K562 (cell line): ENCODE data around the gene ACY1. TPM values are rescaled to one million over a fixed set of nuclear protein-coding genes. Genes with fewer than 3 reads are reported as not detected.

Source experiments
- ATAC-seq: fragments of 200-7000 bp; cut with Tn5 transposase; 3 replicates; pipeline ENCODE4 v1.9.1; 2020; ENCODE audit warnings: moderate library complexity
- BruUV-seq: library from RNA; stranded (reverse); fragments of 400-500 nt; replicated peaks from 2 replicates; lab custom pipeline; 2021; lab: Mats Ljungman, UMichigan
- CTCF ChIA-PET: fragments of 300-600 bp; formaldehyde crosslinking; extraction: SDS; loops from one replicate; lab custom pipeline; 2021; ENCODE audit warnings: low intra/inter-chr PET ratio; lab: Yijun Ruan, JAX
- POLR2A ChIA-PET: fragments of 300-600, 350-650 bp; sonication (Branson Sonifier 250); formaldehyde crosslinking; extraction: SDS; loops from one replicate; lab custom pipeline; 2021; ENCODE audit warnings: antibody characterized with exemption, inconsistent platforms; lab: Yijun Ruan, JAX
- DNase-seq, 4 experiments: peaks; one replicate each; pipeline versions ENCODE4 v3.0.0 to v3.0.0-alpha.2; 2011 to 2018; ENCODE audit warnings: low spot score in 3 of 4, mixed read lengths in 3 of 4; ENCODE audit errors: extremely low read depth in 1 of 4
- FAIRE-seq: peaks from 2 replicates; lab custom pipeline; 2011; peaks lifted over from hg19 to GRCh38; lab: Jason Lieb, UNC
- H2AFZ ChIP-seq: 2 replicates; pipeline ENCODE4 v1.6.0; 2011; ENCODE audit warnings: low read depth, low read length, control low read depth, inconsistent platforms
- H3K27ac ChIP-seq: fragments of 200-600 bp; 3 replicates; pipeline ENCODE4 v1.8.0; 2011; ENCODE audit warnings: low read depth, mild to moderate bottlenecking, control low read depth, inconsistent platforms, low read length, moderate library complexity, mixed read lengths; ENCODE audit errors: extremely low read depth
- H3K27me3 ChIP-seq, 2 experiments: fragments of 300-600 bp in 1 of 2; 2 replicates in 1 of 2; 3 replicates in 1 of 2; pipeline versions ENCODE4 v1.6.0 to v1.8.0; 2011; ENCODE audit warnings: inconsistent platforms in 2 of 2, low read length in 2 of 2, mild to moderate bottlenecking in 1 of 2, mixed read lengths in 1 of 2, moderate library complexity in 1 of 2; ENCODE audit not compliant: control insufficient read depth in 2 of 2, insufficient read depth in 2 of 2
- H3K36me3 ChIP-seq: fragments of 300-600 bp; 3 replicates; pipeline ENCODE4 v1.8.0; 2011; ENCODE audit warnings: mild to moderate bottlenecking, low read length, inconsistent platforms; ENCODE audit not compliant: control insufficient read depth, insufficient read depth
- H3K4me1 ChIP-seq, 2 experiments: fragments of 200-600 bp in 1 of 2; replicated peaks in 1 of 2; 2 replicates in 1 of 2; 3 replicates in 1 of 2; pipeline versions ENCODE4 v1.5.1 to v1.8.0; 2011; ENCODE audit warnings: inconsistent platforms in 2 of 2, low read length in 2 of 2, mild to moderate bottlenecking in 1 of 2, mixed read lengths in 1 of 2, moderate library complexity in 1 of 2; ENCODE audit not compliant: control insufficient read depth in 2 of 2, insufficient read depth in 2 of 2
- H3K4me2 ChIP-seq: 2 replicates; pipeline ENCODE4 v1.6.1; 2011; ENCODE audit warnings: low read length, control low read depth, inconsistent platforms, mixed read lengths; ENCODE audit not compliant: insufficient read depth
- H3K4me3 ChIP-seq: fragments of 200-600 bp; sonication (generic), shearing (Covaris generic); 2 replicates; pipeline ENCODE4 v1.5.1; 2016; ENCODE audit warnings: control low read depth, inconsistent platforms
- H3K79me2 ChIP-seq: fragments of 200-600 bp; 3 replicates; pipeline ENCODE4 v1.8.0; 2011; ENCODE audit warnings: low read length, inconsistent platforms; ENCODE audit not compliant: control insufficient read depth, insufficient read depth
- H3K9ac ChIP-seq, 2 experiments: 2 replicates each; pipeline versions ENCODE4 v1.6.0 to v1.6.1; 2011; ENCODE audit warnings: low read depth in 2 of 2, low read length in 2 of 2, control low read depth in 1 of 2, inconsistent platforms in 1 of 2, mild to moderate bottlenecking in 1 of 2, mixed read lengths in 1 of 2; ENCODE audit not compliant: insufficient read depth in 1 of 2
- H3K9me1 ChIP-seq: one replicate; pipeline ENCODE4 v1.6.0; 2011; ENCODE audit warnings: inconsistent platforms, mild to moderate bottlenecking, low read length, moderate library complexity; ENCODE audit not compliant: control insufficient read depth, insufficient read depth
- H3K9me3 ChIP-seq: replicated peaks from 2 replicates; pipeline ENCODE4 v1.5.1; 2011; ENCODE audit warnings: low read depth, low read length, inconsistent platforms; ENCODE audit not compliant: control insufficient read depth, insufficient read depth
- H4K20me1 ChIP-seq: replicated peaks from 2 replicates; pipeline ENCODE4 v1.6.1; 2011; ENCODE audit warnings: low read length, inconsistent platforms, mixed read lengths; ENCODE audit not compliant: control insufficient read depth, insufficient read depth
- KAT7 ChIP-seq: sonication (generic); formaldehyde crosslinking; IDR thresholded peaks from 2 replicates; pipeline ENCODE4 v1.8.0; 2022; ENCODE audit warnings: missing genetic modification reagents, mild to moderate bottlenecking, borderline replicate concordance
- NCOA6 ChIP-seq: fragments of 450-650 bp; IDR thresholded peaks from 2 replicates; pipeline ENCODE4 v1.6.1; 2017; ENCODE audit warnings: mild to moderate bottlenecking
- NFRKB ChIP-seq: fragments of 450-650 bp; IDR thresholded peaks from 2 replicates; pipeline ENCODE4 v1.6.1; 2016; ENCODE audit warnings: low read depth
- SRSF1 ChIP-seq: fragments of 200-400 bp; formaldehyde crosslinking; IDR thresholded peaks from 2 replicates; pipeline ENCODE4 v1.6.1; 2017; ENCODE audit warnings: mild to moderate bottlenecking, low read depth, low read length, moderate library complexity
- ZFP36 ChIP-seq: fragments of 150-350 bp; IDR thresholded peaks from 2 replicates; pipeline ENCODE4 v1.6.1; 2018; ENCODE audit warnings: low read length, low read depth; ENCODE audit not compliant: partially characterized antibody
- ZNF785 ChIP-seq: fragments of 250-450 bp; sonication (Bioruptor Pico); IDR thresholded peaks from 2 replicates; pipeline ENCODE4 v1.4.0; 2020; ENCODE audit warnings: mild to moderate bottlenecking
- WGBS: fragments of 100-300 bp; shearing (Covaris generic); methylation state at CpG from one replicate; pipeline ENCODE4 v1.1.6; 2016; ENCODE audit warnings: low coverage, mixed read lengths; ENCODE audit not compliant: insufficient coverage; ENCODE audit errors: missing lambda C conversion rate; 5-methylcytosine and 5-hydroxymethylcytosine counted together
- in situ Hi-C: fragments of 300-500 bp; cut with MboI; formaldehyde crosslinking; loops from 4 replicates; pipeline ENCODE4 v1.15.0; 2018; ENCODE audit warnings: inconsistent platforms, mixed read lengths
- intact Hi-C: fragments of 100-400 bp; cut with micrococcal nuclease; formaldehyde crosslinking; loops from 2 replicates; pipeline ENCODE4 v1.14.2; 2022
- polyA plus RNA-seq, 8 experiments: library from polyadenylated mRNA; depleted of rRNA in 4 of 8; stranded (reverse) in 5 of 8; unstranded in 3 of 8; fragments of >200 nt; fragmentation: Nextera tagmentation in 2 of 8; fragmentation: Illumina TruSeq in 1 of 8; extraction: Ambion mirVana in 2 of 8; extraction: Trizol in 1 of 8; gene quantifications; 2 replicates each; pipeline versions ENCODE4 v1.2.1 to v1.2.3, GENCODE V29; 2011 to 2014; ENCODE audit warnings: inconsistent platforms in 1 of 8, missing spikeins in 1 of 8
- total RNA-seq, 7 experiments: library from RNA; depleted of rRNA in 6 of 7; stranded (reverse); fragments of >200 nt in 6 of 7; fragmentation: Illumina TruSeq in 2 of 7; extraction: Trizol in 2 of 7; gene quantifications; 2 replicates each; pipeline versions ENCODE4 v1.2.1 to v1.2.3, GENCODE V29; 2011 to 2021; ENCODE audit warnings: low replicate concordance in 1 of 7
- TF ChIP-seq, protein P1 (sequence below), 2 experiments: IDR thresholded peaks; 2 replicates each; pipeline ENCODE4 v1.6.1; 2012; ENCODE audit warnings: improper control_type of control experiment in 2 of 2, low read depth in 2 of 2, low read length in 2 of 2, borderline replicate concordance in 1 of 2
- TF ChIP-seq, protein P2 (sequence below): fragments of 450-650 bp; formaldehyde crosslinking; IDR thresholded peaks from 2 replicates; pipeline ENCODE4 v1.4.0; 2020; ENCODE audit warnings: mild to moderate bottlenecking, moderate library complexity

ACY1 gene
- total and polyA plus RNA-seq, 9 of the 15 experiments (the other 6 are each of a cell fraction or from before 2014, with no cell fraction given), result 70.7 to 195 (median 123) TPM

DNA sequence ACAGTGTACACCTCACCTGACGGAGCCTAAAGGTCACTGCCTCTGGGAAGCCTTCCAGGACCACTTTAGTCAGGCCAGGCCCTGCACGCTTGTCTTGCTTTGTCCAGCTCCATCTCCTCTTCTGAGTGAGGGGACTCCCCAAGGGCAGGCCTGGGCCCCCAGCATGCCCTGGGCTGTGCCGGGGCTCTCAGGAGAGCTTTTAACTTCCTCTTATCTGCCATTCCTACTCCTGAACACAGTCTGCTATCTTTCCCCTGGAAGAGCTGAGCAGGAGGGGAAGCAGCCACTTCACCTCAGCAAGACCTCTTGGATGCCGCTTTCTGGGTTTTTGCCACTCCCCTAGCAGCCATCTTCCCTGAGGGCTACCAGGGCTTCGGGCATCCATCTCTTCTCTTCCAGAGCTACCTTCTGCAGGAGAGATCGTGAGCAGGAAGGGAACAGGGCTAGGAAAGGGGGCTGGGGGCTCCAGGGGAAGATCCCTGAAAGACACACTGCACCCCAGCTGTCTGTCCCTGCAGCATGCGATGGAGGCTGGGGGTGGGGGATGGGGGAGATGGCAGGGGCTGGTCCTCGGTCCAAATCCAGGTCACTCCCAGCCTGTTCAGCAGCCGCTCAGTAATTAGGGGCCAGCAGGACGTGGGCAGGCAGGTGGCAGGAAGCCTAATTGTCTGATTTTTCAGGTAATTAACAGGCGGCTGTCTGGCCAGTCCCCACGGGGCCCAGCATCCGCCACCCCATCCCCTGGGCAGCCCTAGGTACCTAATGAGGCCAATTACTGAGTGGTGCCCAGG is 32.3 kb downstream of the ACY1 start:
- no peaks in the 10 kb centered on the region for H3K9me3 ChIP-seq
- no peaks in the 10 kb centered on the region for H3K36me3 ChIP-seq
- ChIA-PET POLR2A (interaction anchor here (0.6 kb wide), 1 partner anchor 24 kb away, joined by 3 read pairs; no protein-coding TSS in a partner anchor), CTCF (interaction anchor here (0.6 kb wide), 1 partner anchor 17 kb away, joined by 3 read pairs; no protein-coding TSS in a partner anchor)
- no TSS peak for BruUV-seq
- no peak overlapping the region for H3K4me2 ChIP-seq
- no peaks in the 10 kb centered on the region for H4K20me1 ChIP-seq
- no peaks in the 10 kb centered on the region for H3K9me1 ChIP-seq
- ATAC-seq (no peak), FAIRE-seq (no peak), DNase-seq (no peak)
- H3K4me1 ChIP-seq, result peaks cover 26 to 34% of the 10 kb centered on the region in 2 experiments
- TF ChIP-seq ZNF785 (CRISPR knock-in tag) (no peak), KAT7 (CRISPR knock-in tag) (no peak), SRSF1 (no peak), NFRKB (no peak), NCOA6 (no peak), ZFP36 (peak; percentile 43)
- TF ChIP-seq, protein P1, sequence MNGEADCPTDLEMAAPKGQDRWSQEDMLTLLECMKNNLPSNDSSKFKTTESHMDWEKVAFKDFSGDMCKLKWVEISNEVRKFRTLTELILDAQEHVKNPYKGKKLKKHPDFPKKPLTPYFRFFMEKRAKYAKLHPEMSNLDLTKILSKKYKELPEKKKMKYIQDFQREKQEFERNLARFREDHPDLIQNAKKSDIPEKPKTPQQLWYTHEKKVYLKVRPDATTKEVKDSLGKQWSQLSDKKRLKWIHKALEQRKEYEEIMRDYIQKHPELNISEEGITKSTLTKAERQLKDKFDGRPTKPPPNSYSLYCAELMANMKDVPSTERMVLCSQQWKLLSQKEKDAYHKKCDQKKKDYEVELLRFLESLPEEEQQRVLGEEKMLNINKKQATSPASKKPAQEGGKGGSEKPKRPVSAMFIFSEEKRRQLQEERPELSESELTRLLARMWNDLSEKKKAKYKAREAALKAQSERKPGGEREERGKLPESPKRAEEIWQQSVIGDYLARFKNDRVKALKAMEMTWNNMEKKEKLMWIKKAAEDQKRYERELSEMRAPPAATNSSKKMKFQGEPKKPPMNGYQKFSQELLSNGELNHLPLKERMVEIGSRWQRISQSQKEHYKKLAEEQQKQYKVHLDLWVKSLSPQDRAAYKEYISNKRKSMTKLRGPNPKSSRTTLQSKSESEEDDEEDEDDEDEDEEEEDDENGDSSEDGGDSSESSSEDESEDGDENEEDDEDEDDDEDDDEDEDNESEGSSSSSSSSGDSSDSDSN (IDR thresholded peaks at IDR 0.05; ENCODE audit: borderline replicate concordance in 1 of 2, low read depth in 2 of 2, low read length in 2 of 2), result no peak
- TF ChIP-seq, protein P2, sequence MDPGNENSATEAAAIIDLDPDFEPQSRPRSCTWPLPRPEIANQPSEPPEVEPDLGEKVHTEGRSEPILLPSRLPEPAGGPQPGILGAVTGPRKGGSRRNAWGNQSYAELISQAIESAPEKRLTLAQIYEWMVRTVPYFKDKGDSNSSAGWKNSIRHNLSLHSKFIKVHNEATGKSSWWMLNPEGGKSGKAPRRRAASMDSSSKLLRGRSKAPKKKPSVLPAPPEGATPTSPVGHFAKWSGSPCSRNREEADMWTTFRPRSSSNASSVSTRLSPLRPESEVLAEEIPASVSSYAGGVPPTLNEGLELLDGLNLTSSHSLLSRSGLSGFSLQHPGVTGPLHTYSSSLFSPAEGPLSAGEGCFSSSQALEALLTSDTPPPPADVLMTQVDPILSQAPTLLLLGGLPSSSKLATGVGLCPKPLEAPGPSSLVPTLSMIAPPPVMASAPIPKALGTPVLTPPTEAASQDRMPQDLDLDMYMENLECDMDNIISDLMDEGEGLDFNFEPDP (CRISPR knock-in tag), result no peak
- intact Hi-C loops (no loop called here), in situ Hi-C loops (loop anchor here (25.0 kb wide), 1 partner anchor 372 kb away; no protein-coding TSS in a partner anchor)
- H3K9ac ChIP-seq, result peak overlapping the region in 1 of 2 experiments; percentile 26; a peak in 1 of 4 replicates
- peak overlapping the region; percentile 77 for H2AFZ ChIP-seq
- 63% methylated on average over 12 of the region's 13 CpGs for WGBS
- H3K79me2 ChIP-seq, result no peaks in the 10 kb centered on the region
- no peaks in the 10 kb centered on the region for H3K27me3 ChIP-seq
- H3K27ac ChIP-seq, result no peak overlapping the region
- no peak overlapping the region for H3K4me3 ChIP-seq
